Astrocyte (in vitro differentiated cells and primary cell): ENCODE results near the gene UBL7. TPM values are rescaled to one million over a fixed set of nuclear protein-coding genes. Genes with fewer than 3 reads are reported as not detected.

ENCODE experiments used
- DNase-seq: peaks from one replicate; pipeline ENCODE4 v3.0.0-alpha.2; 2010; ENCODE audit warnings: low read depth
- FAIRE-seq: peaks from 2 replicates; lab custom pipeline; 2011; peaks lifted over from hg19 to GRCh38; lab: Jason Lieb, UNC
- H2AFZ ChIP-seq: 2 replicates; pipeline ENCODE4 v1.6.0; 2012; ENCODE audit warnings: low read depth, low read length, inconsistent platforms
- H3K27ac ChIP-seq: 2 replicates; pipeline ENCODE4 v1.5.1; 2011; ENCODE audit warnings: low read depth, low read length, inconsistent platforms
- H3K27me3 ChIP-seq: 2 replicates; pipeline ENCODE4 v1.6.0; 2011; ENCODE audit warnings: low read length, inconsistent platforms; ENCODE audit not compliant: insufficient read depth
- H3K36me3 ChIP-seq: 2 replicates; pipeline ENCODE4 v1.5.1; 2011; ENCODE audit warnings: low read length, inconsistent platforms; ENCODE audit not compliant: insufficient read depth
- H3K4me1 ChIP-seq: 2 replicates; pipeline ENCODE4 v1.5.1; 2011; ENCODE audit warnings: low read length, inconsistent platforms; ENCODE audit not compliant: insufficient read depth
- H3K4me2 ChIP-seq: 2 replicates; pipeline ENCODE4 v1.6.0; 2012; ENCODE audit warnings: low read length, inconsistent platforms
- H3K4me3 ChIP-seq: 2 replicates; pipeline ENCODE4 v1.5.1; 2011; ENCODE audit warnings: low read depth, mild to moderate bottlenecking, low read length, inconsistent platforms; ENCODE audit not compliant: insufficient read depth
- H3K79me2 ChIP-seq: 2 replicates; pipeline ENCODE4 v1.6.0; 2012; ENCODE audit warnings: mild to moderate bottlenecking, low read length, inconsistent platforms; ENCODE audit not compliant: insufficient read depth
- H3K9ac ChIP-seq: 2 replicates; pipeline ENCODE4 v1.6.0; 2012; ENCODE audit warnings: mild to moderate bottlenecking, low read length, inconsistent platforms
- H3K9me3 ChIP-seq: 2 replicates; pipeline ENCODE4 v1.5.1; 2012; ENCODE audit warnings: low read depth, mild to moderate bottlenecking, low read length, inconsistent platforms; ENCODE audit not compliant: insufficient read depth
- H4K20me1 ChIP-seq: 2 replicates; pipeline ENCODE4 v1.6.0; 2012; ENCODE audit warnings: low read length, inconsistent platforms; ENCODE audit not compliant: insufficient read depth
- H3K27ac Mint-ChIP-seq: one replicate; pipeline ENCODE4 v1.8.0; 2021; ENCODE audit warnings: mild to moderate bottlenecking, mixed read lengths; ENCODE audit not compliant: unreplicated experiment
- H3K27me3 Mint-ChIP-seq: one replicate; pipeline ENCODE4 v1.8.0; 2021; ENCODE audit warnings: low read depth, mixed read lengths; ENCODE audit not compliant: unreplicated experiment
- H3K36me3 Mint-ChIP-seq: one replicate; pipeline ENCODE4 v1.8.0; 2021; ENCODE audit warnings: low read depth, mixed read lengths; ENCODE audit not compliant: unreplicated experiment
- H3K4me1 Mint-ChIP-seq: one replicate; pipeline ENCODE4 v1.8.0; 2021; ENCODE audit warnings: low read depth, mixed read lengths; ENCODE audit not compliant: unreplicated experiment
- H3K4me3 Mint-ChIP-seq: one replicate; pipeline ENCODE4 v1.8.0; 2021; ENCODE audit warnings: mild to moderate bottlenecking, moderate library complexity, mixed read lengths; ENCODE audit not compliant: unreplicated experiment
- H3K9me3 Mint-ChIP-seq: one replicate; pipeline ENCODE4 v1.8.0; 2021; ENCODE audit warnings: mild to moderate bottlenecking, mixed read lengths; ENCODE audit not compliant: unreplicated experiment
- CTCF ChIP-seq: IDR thresholded peaks from 2 replicates; pipeline ENCODE4 v1.5.1; 2011; ENCODE audit warnings: low read depth, mild to moderate bottlenecking, inconsistent platforms, low read length, moderate library complexity; ENCODE audit not compliant: insufficient read depth
- EZH2 ChIP-seq: IDR thresholded peaks from 2 replicates; pipeline ENCODE4 v1.6.1; 2012; ENCODE audit warnings: mild to moderate bottlenecking, low read length, inconsistent platforms; ENCODE audit not compliant: insufficient read depth
- microRNA-seq: library from miRNA; unstranded; fragments of <30 nt; microRNA quantifications from one replicate; pipeline ENCODE4 v1.2.0, GENCODE V29; 2020
- total RNA-seq: library from RNA; stranded (reverse); gene quantifications from 2 replicates; pipeline ENCODE4 v1.2.1, GENCODE V29; 2021

The UBL7 gene
- total RNA-seq, 1 donor from 2014 or later, result 40.9 TPM

GRCh38 chr15:74396445-74397238 is 64.3 kb downstream of the UBL7 start:
- Mint-ChIP-seq H3K27me3 (peaks cover 17% of the 10 kb centered on the region), H3K4me1 (peaks cover 41% of the 10 kb centered on the region), H3K4me3 (no peak overlapping the region), H3K9me3 (peaks cover 3% of the 10 kb centered on the region), H3K27ac (peak overlapping the region; percentile 89), H3K36me3 (no peaks in the 10 kb centered on the region)
- Histone ChIP-seq H3K27me3 (no peaks in the 10 kb centered on the region), H3K9ac (peak overlapping the region; percentile 76), H3K4me3 (no peak overlapping the region), H3K27ac (peak overlapping the region; percentile 92), H2AFZ (no peak overlapping the region), H3K4me2 (peak overlapping the region; percentile 58), H3K9me3 (no peaks in the 10 kb centered on the region), H3K36me3 (no peaks in the 10 kb centered on the region), H3K4me1 (peaks cover 76% of the 10 kb centered on the region), H3K79me2 (no peaks in the 10 kb centered on the region), H4K20me1 (no peaks in the 10 kb centered on the region)
- peak; percentile 63 for FAIRE-seq
- peak; percentile 87 for DNase-seq
- TF ChIP-seq CTCF (no peak), EZH2 (no peak)

DNA sequence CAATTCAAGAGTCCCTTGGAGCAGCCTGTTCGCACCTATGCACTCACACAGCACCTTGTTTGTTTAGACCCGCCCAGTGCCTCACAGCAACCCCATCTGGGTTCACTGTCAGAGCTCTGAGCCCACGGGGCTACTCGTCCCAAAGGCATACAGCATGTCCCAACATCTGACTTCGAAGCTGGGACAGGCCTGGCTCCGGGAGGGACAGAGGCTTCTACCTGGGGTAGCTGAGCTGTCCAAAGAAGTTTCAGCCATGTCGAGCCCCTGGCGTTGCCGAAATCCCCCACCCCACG is 64.9 kb downstream of the UBL7 start:
- peaks cover 5% of the 10 kb centered on the region for H3K9me3 Mint-ChIP-seq
- Histone ChIP-seq H3K36me3 (no peaks in the 10 kb centered on the region), H3K27me3 (no peaks in the 10 kb centered on the region), H3K9ac (peak overlapping the region; percentile 76), H3K27ac (peak overlapping the region; percentile 92), H3K9me3 (no peaks in the 10 kb centered on the region), H3K4me3 (no peak overlapping the region), H3K4me2 (peak overlapping the region; percentile 58), H3K4me1 (peaks cover 71% of the 10 kb centered on the region), H2AFZ (no peak overlapping the region), H3K79me2 (no peaks in the 10 kb centered on the region), H4K20me1 (no peaks in the 10 kb centered on the region)
- FAIRE-seq (no peak), DNase-seq (no peak)
- peaks cover 40% of the 10 kb centered on the region for H3K4me1 Mint-ChIP-seq
- no peaks in the 10 kb centered on the region for H3K36me3 Mint-ChIP-seq
- no peak overlapping the region for H3K27ac Mint-ChIP-seq
- H3K27me3 Mint-ChIP-seq, result peaks cover 17% of the 10 kb centered on the region
- H3K4me3 Mint-ChIP-seq, result no peak overlapping the region
- no peak for TF ChIP-seq CTCF
- no peak for TF ChIP-seq EZH2

Small RNA genes lying within 50 kb of the gene (microRNA-seq; reads per million reads assigned to microRNA genes)
- not detected for gene MIR6881

Other genes starting within 250 kb of the UBL7 start
- 0.41 and 0.96 TPM in 2 replicates for gene CCDC33, start 224.8 kb downstream of the UBL7 start, total RNA-seq
- 0.43 and 0.60 TPM in 2 replicates for gene CYP11A1, start 93.5 kb downstream of the UBL7 start, total RNA-seq
- 26.7 and 36.3 TPM in 2 replicates for gene SEMA7A, start 27.2 kb downstream of the UBL7 start, total RNA-seq
- 11.9 and 18.5 TPM in 2 replicates for gene ARID3B, start 80.1 kb upstream of the UBL7 start, total RNA-seq
- 57.4 and 65.8 TPM in 2 replicates for gene CLK3, start 154.7 kb upstream of the UBL7 start, total RNA-seq
- gene EDC3, start 234.9 kb upstream of the UBL7 start, total RNA-seq, result 44.1 and 47.6 TPM in 2 replicates